Kidney (tissue), 22 donors: ENCODE measurements around the gene SPTBN5. TPM values are rescaled to one million over a fixed set of nuclear protein-coding genes. Genes with fewer than 3 reads are reported as not detected.

Source experiments
- DNase-seq, 5 donors: peaks; one replicate each; pipeline ENCODE4 v3.0.0-alpha.2; 2013 to 2020
- FAIRE-seq: peaks from 2 replicates; lab custom pipeline; 2012; peaks lifted over from hg19 to GRCh38; lab: Jason Lieb, UNC
- H3K27ac ChIP-seq, 2 donors: one replicate each; pipeline ENCODE4 v1.7.0; 2013; ENCODE audit warnings: low read depth in 2 of 2, low read length in 2 of 2, inconsistent platforms in 1 of 2
- H3K27me3 ChIP-seq: one replicate; pipeline ENCODE4 v1.7.1; 2013; ENCODE audit warnings: low read length, inconsistent platforms; ENCODE audit not compliant: control insufficient read depth, insufficient read depth
- H3K36me3 ChIP-seq, 3 donors: one replicate each; pipeline versions ENCODE4 v1.7.0 to v1.7.1; 2013; ENCODE audit warnings: low read length in 3 of 3, control low read depth in 1 of 3, inconsistent platforms in 1 of 3; ENCODE audit not compliant: insufficient read depth in 3 of 3, control insufficient read depth in 2 of 3
- H3K4me1 ChIP-seq, 3 donors: one replicate each; pipeline versions ENCODE4 v1.7.0 to v1.7.1; 2013; ENCODE audit warnings: low read length in 3 of 3, inconsistent platforms in 1 of 3, low read depth in 1 of 3; ENCODE audit not compliant: control insufficient read depth in 2 of 3, insufficient read depth in 2 of 3
- H3K4me3 ChIP-seq, 3 donors: one replicate each; pipeline versions ENCODE4 v1.7.0 to v1.8.1; 2013; ENCODE audit warnings: low read length in 3 of 3, control low read depth in 1 of 3, inconsistent platforms in 1 of 3
- H3K9ac ChIP-seq, 3 donors: one replicate each; pipeline versions ENCODE4 v1.7.0 to v1.7.1; 2013; ENCODE audit warnings: low read length in 3 of 3, control low read depth in 1 of 3, inconsistent platforms in 1 of 3
- H3K9me3 ChIP-seq, 3 donors: one replicate each; pipeline versions ENCODE4 v1.7.0 to v1.7.1; 2013; ENCODE audit warnings: low read length in 3 of 3, control low read depth in 1 of 3, inconsistent platforms in 1 of 3; ENCODE audit not compliant: control insufficient read depth in 2 of 3, insufficient read depth in 1 of 3
- CTCF ChIP-seq: IDR thresholded peaks from 3 replicates; pipeline ENCODE4 v1.5.1; 2012; ENCODE audit warnings: mild to moderate bottlenecking, moderate library complexity, borderline replicate concordance; ENCODE audit not compliant: insufficient read depth; ENCODE audit errors: extremely low read depth
- intact Hi-C: fragments of 100-400 bp; cut with DNase I; formaldehyde crosslinking; loops from one replicate; pipeline ENCODE4 v1.11.1; 2022
- long read RNA-seq, 10 donors: library from polyadenylated mRNA in 1 of 10; unstranded in 1 of 10; transcript quantifications; one replicate each; pipeline ENCODE4 v2.0.0 and lab custom pipeline, GENCODE V29; 2021 to 2026
- polyA plus RNA-seq: library from polyadenylated mRNA; stranded (reverse); fragments of 350-450 nt; fragmentation: Illumina TruSeq; extraction: RNeasy Lipid Tissue Mini Kit (QIAGEN cat#74804); gene quantifications from one replicate; pipeline ENCODE4 v1.2.3, GENCODE V29; 2014; ENCODE audit warnings: low read depth, low replicate concordance; ENCODE audit not compliant: insufficient read depth
- total RNA-seq: library from RNA; stranded (reverse); fragmentation: NEBNext Ultra II Directional; extraction: Animal tissue kit (Norgen Biotek cat#: 25700); gene quantifications from one replicate; pipeline ENCODE4 v1.2.1, GENCODE V29; 2021
- donor health status: control.
- donor health status: control.
- donor health status: control.
- donor health status: control.
- donor health status: control.
- donor health status: DM: yes; HTN: yes; CAD: no.
- donor health status: Normal renal cell carcinoma (clear cell type).

SPTBN5 gene
- total RNA-seq, result 1.2 TPM
- 2.6 TPM for polyA plus RNA-seq
- long read RNA-seq, donor 1, result 0 reads
- long read RNA-seq, donor 2, result 0 reads
- long read RNA-seq, donor 3, result 0 reads
- long read RNA-seq, donor 4, result 0 reads
- long read RNA-seq, donor 5, result 0 reads
- long read RNA-seq, donor 6, result 0 reads
- long read RNA-seq, donor 7, partial matches to known transcripts, result 2 of 6 reads
- long read RNA-seq, donor 7, other reads (novel, unspliced or antisense), result 4 of 6 reads
- long read RNA-seq, donor 8, result 0 reads
- long read RNA-seq, donor 9, result 0 reads
- long read RNA-seq, donor 10, partial matches to known transcripts, result 0 of 1 reads
- long read RNA-seq, donor 10, other reads (novel, unspliced or antisense), result 0 of 1 reads

GRCh38 chr15:41893422-41894250 lies at the start of gene SPTBN5:
Gene SPTBN5 (minus strand): TSS chr15:41894053. CDS start chr15:41893497, 556 bp downstream.
- H3K4me1 ChIP-seq, result peaks cover 0 to 30% (median 19%) of the 10 kb centered on the region in 3 donors
- H3K9ac ChIP-seq, result peak within 1 kb of the TSS in 1 of 3 donors; percentile 46
- FAIRE-seq, result no peak
- peaks cover 0 to 2% (median 0%) of the 10 kb centered on the region in 3 donors for H3K36me3 ChIP-seq
- peak within 1 kb of the TSS in 1 of 3 donors; percentile 29 for H3K4me3 ChIP-seq
- peak in 1 of 5 donors; percentile 66 for DNase-seq
- intact Hi-C loops, result no loop called here
- no peaks in the 10 kb centered on the region for H3K27me3 ChIP-seq
- H3K27ac ChIP-seq, result peak within 1 kb of the TSS; percentile 65 to 67
- no peak for TF ChIP-seq CTCF
- H3K9me3 ChIP-seq, result no peaks in the 10 kb centered on the region

GRCh38 chr15:41942886-41943285 lies 49.0 kb upstream of the SPTBN5 start:
- Histone ChIP-seq H3K27me3 (no peaks in the 10 kb centered on the region), H3K36me3 (peaks cover 0 to 4% (median 0%) of the 10 kb centered on the region in 3 donors), H3K9ac (no peak overlapping the region), H3K4me3 (no peak overlapping the region), H3K4me1 (peaks cover 4 to 27% (median 19%) of the 10 kb centered on the region in 3 donors), H3K27ac (no peak overlapping the region), H3K9me3 (no peaks in the 10 kb centered on the region)
- no peak for TF ChIP-seq CTCF
- no peak for FAIRE-seq
- no peak for DNase-seq
- intact Hi-C loops, result no loop called here

DNA sequence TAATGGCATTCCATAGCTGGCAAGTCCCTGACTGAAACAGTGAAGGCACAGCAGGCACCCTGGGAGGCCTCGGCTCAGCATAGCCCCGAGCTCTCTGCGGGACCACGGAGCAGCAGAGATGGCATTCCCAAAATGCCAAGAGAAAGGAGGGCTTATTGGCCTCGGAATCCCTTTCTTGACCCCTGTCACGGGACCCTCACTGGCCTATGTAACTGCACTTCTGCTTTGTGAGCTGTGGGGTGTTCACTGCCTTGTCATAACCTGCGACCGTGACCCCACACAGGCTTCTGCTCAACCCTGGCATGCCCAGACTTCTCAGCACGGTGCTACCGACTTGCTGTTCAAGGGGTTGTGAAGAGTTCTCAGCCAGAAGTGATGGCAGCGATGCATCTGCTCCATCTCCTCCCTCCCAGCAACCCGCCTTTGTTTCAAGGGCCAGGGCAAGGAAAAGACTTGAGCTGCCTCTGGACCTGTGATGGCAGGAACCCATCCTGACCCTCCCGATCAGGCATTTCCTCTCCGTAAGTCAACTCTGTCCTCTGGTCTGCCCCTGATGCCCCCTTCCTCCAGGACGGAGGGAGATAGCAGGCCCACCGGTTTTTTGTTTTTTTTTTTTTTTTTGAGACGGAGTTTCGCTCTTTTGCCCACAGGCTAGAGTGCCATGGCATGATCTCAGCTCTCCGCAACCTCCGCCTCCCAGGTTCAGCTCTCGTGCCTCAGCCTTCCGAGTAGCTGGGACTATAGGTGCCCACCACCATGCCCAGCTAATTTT lies 48.0 kb upstream of the SPTBN5 start:
- no peak for DNase-seq
- H3K27me3 ChIP-seq, result no peaks in the 10 kb centered on the region
- peaks cover 4 to 20% (median 20%) of the 10 kb centered on the region in 3 donors for H3K4me1 ChIP-seq
- peaks cover 0 to 4% (median 0%) of the 10 kb centered on the region in 3 donors for H3K36me3 ChIP-seq
- intact Hi-C loops, result no loop called here
- no peak overlapping the region for H3K4me3 ChIP-seq
- TF ChIP-seq CTCF, result no peak
- H3K9ac ChIP-seq, result no peak overlapping the region
- no peak for FAIRE-seq
- no peak overlapping the region for H3K27ac ChIP-seq
- H3K9me3 ChIP-seq, result no peaks in the 10 kb centered on the region
